ENCODE measurements around the gene USP17L24.
"Not testable (repeated sequence)": the region's sequence is repeated elsewhere in the genome, so short reads cannot be mapped to it uniquely, and the experiment has no call there.

DNA sequence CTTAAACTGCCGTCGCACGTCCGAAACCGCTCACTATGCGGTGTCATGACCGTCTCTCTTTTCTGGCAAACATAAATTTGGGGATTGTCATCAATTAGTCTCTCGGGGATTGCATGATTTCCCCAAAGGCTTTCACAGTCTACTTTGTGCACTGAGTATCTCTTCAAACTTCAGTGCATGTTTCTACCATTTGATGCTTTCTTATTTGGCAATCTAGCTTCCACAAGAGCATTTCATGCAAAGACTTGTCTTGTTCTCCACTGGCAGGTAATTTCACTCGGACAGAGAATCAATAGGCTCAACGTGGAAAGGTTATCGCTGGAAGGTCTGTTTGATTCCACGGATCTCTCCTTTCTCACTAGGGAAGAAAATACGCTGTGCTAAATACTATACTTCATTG lies 774 bp upstream of the USP17L24 start:
- TF ChIP-seq, protein P1, sequence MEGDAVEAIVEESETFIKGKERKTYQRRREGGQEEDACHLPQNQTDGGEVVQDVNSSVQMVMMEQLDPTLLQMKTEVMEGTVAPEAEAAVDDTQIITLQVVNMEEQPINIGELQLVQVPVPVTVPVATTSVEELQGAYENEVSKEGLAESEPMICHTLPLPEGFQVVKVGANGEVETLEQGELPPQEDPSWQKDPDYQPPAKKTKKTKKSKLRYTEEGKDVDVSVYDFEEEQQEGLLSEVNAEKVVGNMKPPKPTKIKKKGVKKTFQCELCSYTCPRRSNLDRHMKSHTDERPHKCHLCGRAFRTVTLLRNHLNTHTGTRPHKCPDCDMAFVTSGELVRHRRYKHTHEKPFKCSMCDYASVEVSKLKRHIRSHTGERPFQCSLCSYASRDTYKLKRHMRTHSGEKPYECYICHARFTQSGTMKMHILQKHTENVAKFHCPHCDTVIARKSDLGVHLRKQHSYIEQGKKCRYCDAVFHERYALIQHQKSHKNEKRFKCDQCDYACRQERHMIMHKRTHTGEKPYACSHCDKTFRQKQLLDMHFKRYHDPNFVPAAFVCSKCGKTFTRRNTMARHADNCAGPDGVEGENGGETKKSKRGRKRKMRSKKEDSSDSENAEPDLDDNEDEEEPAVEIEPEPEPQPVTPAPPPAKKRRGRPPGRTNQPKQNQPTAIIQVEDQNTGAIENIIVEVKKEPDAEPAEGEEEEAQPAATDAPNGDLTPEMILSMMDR (IDR thresholded peaks at IDR 0.05) = not testable (repeated sequence)
- TF ChIP-seq POLR2AphosphoS5 (IDR thresholded peaks at IDR 0.05) = not testable (repeated sequence)

Measured in esophagus muscularis mucosa (tissue), 3 donors.